H9 (cell line): Measurements from ENCODE around the gene ZMYND8. TPM values are rescaled to one million over a fixed set of nuclear protein-coding genes. Genes with fewer than 3 reads are reported as not detected.

Experiments used
- DNase-seq: peaks from one replicate; pipeline ENCODE4 v3.0.0-alpha.2; 2017
- H2AFZ ChIP-seq: one replicate; pipeline ENCODE4 v1.6.1; 2013; ENCODE audit warnings: mild to moderate bottlenecking, low read length, control low read depth, moderate library complexity
- H2AK5ac ChIP-seq: 2 replicates; pipeline ENCODE4 v1.6.1; 2013; ENCODE audit warnings: low read length, control low read depth, mixed read lengths; ENCODE audit not compliant: insufficient read length
- H2BK120ac ChIP-seq: one replicate; pipeline ENCODE4 v1.6.1; 2013; ENCODE audit warnings: low read depth, mild to moderate bottlenecking, low read length, control low read depth, inconsistent platforms; ENCODE audit not compliant: poor library complexity, severe bottlenecking
- H2BK12ac ChIP-seq: 2 replicates; pipeline ENCODE4 v1.6.1; 2013; ENCODE audit warnings: low read length, control low read depth, mixed read lengths, low read depth; ENCODE audit not compliant: insufficient read length
- H2BK15ac ChIP-seq: 2 replicates; pipeline ENCODE4 v1.6.1; 2013; ENCODE audit warnings: low read depth, low read length, control low read depth
- H2BK20ac ChIP-seq: one replicate; pipeline ENCODE4 v1.6.1; 2013; ENCODE audit warnings: low read depth, mild to moderate bottlenecking, low read length, control low read depth, inconsistent platforms; ENCODE audit not compliant: poor library complexity, severe bottlenecking
- H2BK5ac ChIP-seq: 2 replicates; pipeline ENCODE4 v1.6.1; 2013; ENCODE audit warnings: low read length, control low read depth, mixed read lengths; ENCODE audit not compliant: insufficient read length
- H3K14ac ChIP-seq: 2 replicates; pipeline ENCODE4 v1.6.1; 2013; ENCODE audit warnings: low read length, control low read depth; ENCODE audit not compliant: insufficient read depth
- H3K18ac ChIP-seq: 2 replicates; pipeline ENCODE4 v1.6.1; 2013; ENCODE audit warnings: low read depth, mild to moderate bottlenecking, mixed read lengths, low read length, control low read depth; ENCODE audit not compliant: insufficient read length
- H3K23ac ChIP-seq: 2 replicates; pipeline ENCODE4 v1.6.1; 2013; ENCODE audit warnings: low read length, control low read depth, mixed read lengths, low read depth; ENCODE audit not compliant: insufficient read length
- H3K23me2 ChIP-seq: 2 replicates; pipeline ENCODE4 v1.6.1; 2013; ENCODE audit warnings: low read depth, mild to moderate bottlenecking, mixed read lengths, low read length, control low read depth; ENCODE audit not compliant: insufficient read length, poor library complexity, severe bottlenecking
- H3K27ac ChIP-seq: 2 replicates; pipeline ENCODE4 v1.5.1; 2013; ENCODE audit warnings: low read length, control low read depth, mixed read lengths, low read depth; ENCODE audit not compliant: insufficient read length
- H3K27me3 ChIP-seq: 2 replicates; pipeline ENCODE4 v1.6.1; 2013; ENCODE audit warnings: low read length, control low read depth, inconsistent platforms; ENCODE audit not compliant: insufficient read depth
- H3K4ac ChIP-seq: 2 replicates; pipeline ENCODE4 v1.6.1; 2013; ENCODE audit warnings: low read depth, mild to moderate bottlenecking, control low read depth, inconsistent platforms, low read length, moderate library complexity
- H3K4me1 ChIP-seq: 2 replicates; pipeline ENCODE4 v1.6.1; 2013; ENCODE audit warnings: low read length, control low read depth, inconsistent platforms; ENCODE audit not compliant: insufficient read depth
- H3K4me2 ChIP-seq: 2 replicates; pipeline ENCODE4 v1.6.1; 2013; ENCODE audit warnings: low read length, control low read depth, mixed read lengths; ENCODE audit not compliant: insufficient read length, insufficient read depth
- H3K56ac ChIP-seq: 2 replicates; pipeline ENCODE4 v1.6.1; 2013; ENCODE audit warnings: low read depth, mild to moderate bottlenecking, mixed read lengths, low read length, control low read depth; ENCODE audit not compliant: insufficient read length
- H3K79me1 ChIP-seq: 2 replicates; pipeline ENCODE4 v1.6.1; 2013; ENCODE audit warnings: low read depth, mild to moderate bottlenecking, moderate library complexity, low read length, control low read depth, inconsistent platforms; ENCODE audit not compliant: insufficient read depth, poor library complexity, severe bottlenecking
- H3K79me2 ChIP-seq: 2 replicates; pipeline ENCODE4 v1.6.1; 2013; ENCODE audit warnings: low read length, control low read depth, inconsistent platforms; ENCODE audit not compliant: insufficient read depth
- H3K9ac ChIP-seq: 2 replicates; pipeline ENCODE4 v1.6.1; 2013; ENCODE audit warnings: low read length, control low read depth, mixed read lengths; ENCODE audit not compliant: insufficient read length; ENCODE audit errors: extremely low read depth
- H3K9me3 ChIP-seq: one replicate; pipeline ENCODE4 v1.6.1; 2013; ENCODE audit warnings: low read depth, low read length, inconsistent platforms; ENCODE audit not compliant: control insufficient read depth
- H3T11ph ChIP-seq: one replicate; pipeline ENCODE4 v1.6.1; 2013; ENCODE audit warnings: mild to moderate bottlenecking, low read length, control low read depth, inconsistent platforms
- H4K20me1 ChIP-seq: one replicate; pipeline ENCODE4 v1.6.1; 2013; ENCODE audit not compliant: control insufficient read depth, insufficient read length, insufficient read depth
- H4K5ac ChIP-seq: 2 replicates; pipeline ENCODE4 v1.6.1; 2013; ENCODE audit warnings: low read depth, mild to moderate bottlenecking, mixed read lengths, low read length, control low read depth; ENCODE audit not compliant: insufficient read length
- H4K8ac ChIP-seq: replicated peaks from 2 replicates; pipeline ENCODE4 v1.6.1; 2013; ENCODE audit warnings: low read length, control low read depth, mixed read lengths, low read depth; ENCODE audit not compliant: insufficient read length
- H4K91ac ChIP-seq: 2 replicates; pipeline ENCODE4 v1.6.1; 2013; ENCODE audit warnings: low read depth, mild to moderate bottlenecking, moderate library complexity, mixed read lengths, low read length, control low read depth; ENCODE audit not compliant: insufficient read length
- H3K27ac Mint-ChIP-seq, 3 experiments: 2 replicates in 2 of 3; 3 replicates in 1 of 3; pipeline ENCODE4 v1.8.0; 2020 to 2021; ENCODE audit warnings: mixed read lengths in 3 of 3, mild to moderate bottlenecking in 1 of 3, moderate library complexity in 1 of 3
- H3K27me3 Mint-ChIP-seq: 2 replicates; pipeline ENCODE4 v1.8.0; 2021; ENCODE audit warnings: low read depth, mild to moderate bottlenecking, moderate library complexity, mixed read lengths
- H3K36me3 Mint-ChIP-seq, 3 experiments: 2 replicates in 2 of 3; 3 replicates in 1 of 3; pipeline ENCODE4 v1.8.0; 2020 to 2021; ENCODE audit warnings: low read depth in 3 of 3, mixed read lengths in 3 of 3; ENCODE audit not compliant: insufficient read depth in 1 of 3
- H3K4me1 Mint-ChIP-seq, 2 experiments: 2 replicates each; pipeline ENCODE4 v1.8.0; 2020; ENCODE audit warnings: mixed read lengths in 2 of 2
- H3K4me3 Mint-ChIP-seq, 2 experiments: 2 replicates in 1 of 2; 3 replicates in 1 of 2; pipeline ENCODE4 v1.8.0; 2020 to 2021; ENCODE audit warnings: mild to moderate bottlenecking in 2 of 2, mixed read lengths in 2 of 2, moderate library complexity in 1 of 2
- H3K9me3 Mint-ChIP-seq, 2 experiments: 2 replicates in 1 of 2; 3 replicates in 1 of 2; pipeline ENCODE4 v1.8.0; 2020; ENCODE audit warnings: mild to moderate bottlenecking in 2 of 2, mixed read lengths in 2 of 2, moderate library complexity in 1 of 2
- CTCF ChIP-seq: fragments of 200-600 bp; sonication (generic); conservative IDR thresholded peaks from 3 replicates; pipeline ENCODE4 v1.8.0; 2021; ENCODE audit warnings: antibody characterized with exemption, mild to moderate bottlenecking
- WGBS: extraction: QIAGEN DNeasy Blood & Tissue Kit; methylation state at CpG from one replicate; pipeline ENCODE4 v1.1.7; 2013; ENCODE audit warnings: missing lambda C conversion rate, low lambda C conversion rate, mixed read lengths; ENCODE audit not compliant: insufficient read length; ENCODE audit errors: extremely low coverage; 5-methylcytosine and 5-hydroxymethylcytosine counted together
- total RNA-seq: library from RNA; stranded (reverse); gene quantifications from 2 replicates; pipeline ENCODE4 v1.2.1, GENCODE V29; 2021

The ZMYND8 gene
- total RNA-seq, 1 experiment from 2014 or later: 158 TPM

GRCh38 chr20:47160992-47161391 lies 195.5 kb downstream of the ZMYND8 start:
- Histone ChIP-seq H4K20me1 (no peaks in the 10 kb centered on the region), H3K9ac (no peak overlapping the region), H2BK15ac (no peak overlapping the region), H2BK5ac (no peak overlapping the region), H3K23ac (no peak overlapping the region), H3K79me2 (no peaks in the 10 kb centered on the region), H3T11ph (no peak overlapping the region), H2BK120ac (no peak overlapping the region), H3K27ac (no peak overlapping the region), H3K9me3 (no peaks in the 10 kb centered on the region), H4K91ac (no peak overlapping the region), H2AK5ac (no peak overlapping the region), H3K79me1 (no peaks in the 10 kb centered on the region), H4K5ac (no peak overlapping the region), H3K4me2 (no peak overlapping the region), H3K27me3 (no peaks in the 10 kb centered on the region), H2BK12ac (no peak overlapping the region), H3K4ac (no peak overlapping the region), H3K56ac (no peak overlapping the region), H3K18ac (no peak overlapping the region), H2AFZ (no peak overlapping the region), H3K4me1 (no peaks in the 10 kb centered on the region), H4K8ac (no peak overlapping the region), H3K23me2 (no peaks in the 10 kb centered on the region), H3K14ac (no peak overlapping the region), H2BK20ac (no peak overlapping the region)
- Mint-ChIP-seq H3K9me3 (peaks cover 0 to 5% of the 10 kb centered on the region in 2 experiments; a peak in 4 of 5 replicates), H3K27ac (no peak overlapping the region), H3K4me3 (no peak overlapping the region), H3K27me3 (no peaks in the 10 kb centered on the region; the same call in 1 of the 2 replicates), H3K36me3 (peaks cover 0 to 5% (median 3%) of the 10 kb centered on the region in 3 experiments; a peak in 5 of 7 replicates), H3K4me1 (0 out of 4 replicates have a peak, but pooled peaks cover 0 to 2% of the 10 kb centered on the region in 2 experiments)
- DNase-seq: no peak
- no CpG with 5 or more reads among the region's 14 CpGs for WGBS
- no peak for TF ChIP-seq CTCF
